Fibroblast of skin of scalp (primary cell): Measurements from ENCODE around the gene PFDN5.
"Not testable (repeated sequence)": the region's sequence is repeated elsewhere in the genome, so short reads cannot be mapped to it uniquely, and the experiment has no call there.

Experiments used
- DNase-seq: peaks from one replicate; pipeline ENCODE4 v3.0.0-alpha.2; 2013

The PFDN5 gene

GRCh38 chr12:53328043-53328435 is 32.7 kb downstream of the PFDN5 start:
- DNase-seq = no peak

GRCh38 chr12:53330671-53331070 is 35.3 kb downstream of the PFDN5 start:
- DNase-seq = no peak

- not testable (repeated sequence) for DNase-seq
Measured at GRCh38 chr12:53332339-53332738, 37.0 kb downstream of the PFDN5 start.

GRCh38 chr12:53332744-53333143 is 37.4 kb downstream of the PFDN5 start:
- no peak for DNase-seq

- no peak for DNase-seq
Measured at GRCh38 chr12:53333289-53333688, 37.9 kb downstream of the PFDN5 start.

GRCh38 chr12:53333845-53334244 is 38.5 kb downstream of the PFDN5 start:
- no peak for DNase-seq

- DNase-seq = no peak
Measured at GRCh38 chr12:53334822-53335221, 39.5 kb downstream of the PFDN5 start.

- DNase-seq = no peak
Measured at GRCh38 chr12:53336181-53336681, 40.9 kb downstream of the PFDN5 start, which contains the start of gene SP7. SP7 (minus strand) TSS chr12:53336354; CDS start chr12:53335646, 708 bp downstream.

GRCh38 chr12:53338017-53338416 is 42.7 kb downstream of the PFDN5 start:
- DNase-seq = no peak

GRCh38 chr12:53338916-53339315 is 43.6 kb downstream of the PFDN5 start:
- DNase-seq = no peak

GRCh38 chr12:53340398-53340797 is 45.1 kb downstream of the PFDN5 start:
- no peak for DNase-seq

GRCh38 chr12:53343449-53343848 is 48.1 kb downstream of the PFDN5 start:
- DNase-seq = no peak

- DNase-seq = no peak
Measured at GRCh38 chr12:53343969-53344368, 48.6 kb downstream of the PFDN5 start.

GRCh38 chr12:53344487-53344823 is 49.1 kb downstream of the PFDN5 start:
- no peak for DNase-seq

- DNase-seq = peak; percentile 79
Measured at GRCh38 chr12:53344824-53345485, 49.6 kb downstream of the PFDN5 start.

GRCh38 chr12:53345486-53346188 is 50.3 kb downstream of the PFDN5 start:
- peak; percentile 90 for DNase-seq

GRCh38 chr12:53346491-53346890 is 51.1 kb downstream of the PFDN5 start:
- DNase-seq = no peak

- DNase-seq = no peak
Measured at GRCh38 chr12:53347905-53348304, 52.6 kb downstream of the PFDN5 start.
